GM19463 (cell line): ENCODE measurements around the gene GPX3.
A peak's percentile ranks its signal among the peaks of the same experiment; 100 is the strongest.

Experiments used
- ATAC-seq: cut with Tn5 transposase; IDR thresholded peaks from one replicate; pipeline ENCODE4 v1.9.1; 2021; ENCODE audit warnings: mild to moderate bottlenecking, moderate library complexity; ENCODE audit not compliant: unreplicated experiment

Gene GPX3, protein sequence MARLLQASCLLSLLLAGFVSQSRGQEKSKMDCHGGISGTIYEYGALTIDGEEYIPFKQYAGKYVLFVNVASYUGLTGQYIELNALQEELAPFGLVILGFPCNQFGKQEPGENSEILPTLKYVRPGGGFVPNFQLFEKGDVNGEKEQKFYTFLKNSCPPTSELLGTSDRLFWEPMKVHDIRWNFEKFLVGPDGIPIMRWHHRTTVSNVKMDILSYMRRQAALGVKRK

DNA sequence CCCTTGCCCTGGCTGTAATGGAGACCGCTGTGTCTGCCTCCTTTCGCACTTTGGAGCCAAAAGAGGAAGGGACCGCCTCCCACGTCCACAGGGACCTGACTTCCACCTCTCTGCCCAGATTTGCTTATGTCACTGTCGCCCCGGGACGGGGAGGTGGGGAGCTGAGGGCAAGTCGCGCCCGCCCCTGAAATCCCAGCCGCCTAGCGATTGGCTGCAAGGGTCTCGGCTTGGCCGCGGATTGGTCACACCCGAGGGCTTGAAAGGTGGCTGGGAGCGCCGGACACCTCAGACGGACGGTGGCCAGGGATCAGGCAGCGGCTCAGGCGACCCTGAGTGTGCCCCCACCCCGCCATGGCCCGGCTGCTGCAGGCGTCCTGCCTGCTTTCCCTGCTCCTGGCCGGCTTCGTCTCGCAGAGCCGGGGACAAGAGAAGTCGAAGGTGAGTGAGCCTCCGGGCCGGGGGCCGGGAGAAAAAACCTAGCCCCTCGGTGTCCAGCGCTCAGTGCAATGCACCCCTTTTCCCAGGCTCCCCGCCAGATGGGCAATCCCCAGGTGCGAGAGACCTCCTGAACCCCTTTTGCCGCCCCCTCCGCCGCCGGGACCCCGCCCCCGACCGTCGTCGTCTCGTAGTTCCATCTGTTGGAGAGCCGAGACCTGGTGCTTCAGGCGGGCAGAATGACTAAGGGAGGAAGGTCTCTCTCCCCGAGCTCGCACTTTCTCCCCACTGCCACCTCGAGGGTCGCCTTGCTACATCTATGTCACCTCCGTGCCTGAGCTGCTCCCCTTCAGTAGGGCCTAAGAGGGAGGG is at the start of gene GPX3:
TSS of gene GPX3 (plus strand) at position 288 of the 807 bp plus-strand sequence. CDS start at position 352, 64 bp downstream.
- peak; percentile 57 for ATAC-seq

DNA sequence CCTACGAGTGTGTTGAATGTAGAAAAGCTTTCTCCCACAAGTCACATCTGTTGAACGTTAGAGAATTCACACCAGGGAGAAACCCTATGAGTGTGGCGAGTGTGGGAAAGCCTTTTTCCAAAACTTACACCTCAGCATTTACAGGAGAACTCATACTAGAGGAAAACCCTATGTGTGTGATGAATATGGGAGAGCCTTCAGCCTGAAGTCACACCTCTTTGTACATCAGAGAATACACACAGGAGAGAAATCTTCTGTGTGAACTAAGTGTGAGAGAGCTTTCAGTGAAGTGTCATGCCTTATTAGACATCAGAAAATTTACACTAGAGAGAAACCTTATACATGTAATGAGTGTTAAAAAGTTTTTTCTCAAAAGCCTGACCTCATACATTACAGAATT is 41.8 kb upstream of the GPX3 start:
- no peak for ATAC-seq

DNA sequence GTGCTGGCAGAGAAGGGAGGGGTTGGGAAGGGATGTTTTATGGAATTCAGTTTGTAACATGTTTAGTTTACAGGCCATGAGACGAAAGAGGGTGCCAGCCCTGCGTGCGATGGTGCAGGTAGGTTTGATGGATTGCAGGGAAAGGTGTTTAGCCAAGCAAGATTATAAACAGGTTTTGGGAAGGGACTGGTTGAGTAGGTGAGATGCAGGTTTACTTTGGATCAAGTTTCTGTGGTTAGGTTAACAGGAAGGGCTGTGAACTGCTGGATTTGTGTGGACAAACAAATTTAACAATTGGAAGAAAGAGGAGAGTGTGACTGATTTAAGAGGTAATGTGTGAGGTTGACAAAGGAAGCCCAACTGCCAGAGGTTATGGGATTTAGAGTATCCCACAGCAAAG is 32.6 kb upstream of the GPX3 start:
- ATAC-seq, result no peak

DNA sequence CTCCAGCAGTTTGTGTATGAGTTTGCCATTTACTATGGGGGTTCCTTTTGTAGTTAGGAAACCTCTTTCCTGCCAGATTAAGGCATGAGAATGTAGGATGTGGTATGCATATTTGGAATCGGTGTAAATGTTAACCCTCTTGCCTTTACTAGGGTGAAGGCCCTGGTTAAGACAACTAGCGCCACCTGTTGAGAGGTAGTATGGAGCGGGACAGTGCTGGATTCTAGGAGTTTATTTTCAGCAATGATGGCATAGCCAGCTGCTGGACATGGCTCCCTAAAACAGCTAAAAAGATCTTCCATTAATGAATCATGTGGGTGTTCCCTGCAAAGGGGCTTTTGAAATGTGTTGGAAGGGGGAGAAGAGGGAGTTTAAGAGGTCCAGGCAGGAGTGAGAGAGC is 30.7 kb upstream of the GPX3 start:
- no peak for ATAC-seq

DNA sequence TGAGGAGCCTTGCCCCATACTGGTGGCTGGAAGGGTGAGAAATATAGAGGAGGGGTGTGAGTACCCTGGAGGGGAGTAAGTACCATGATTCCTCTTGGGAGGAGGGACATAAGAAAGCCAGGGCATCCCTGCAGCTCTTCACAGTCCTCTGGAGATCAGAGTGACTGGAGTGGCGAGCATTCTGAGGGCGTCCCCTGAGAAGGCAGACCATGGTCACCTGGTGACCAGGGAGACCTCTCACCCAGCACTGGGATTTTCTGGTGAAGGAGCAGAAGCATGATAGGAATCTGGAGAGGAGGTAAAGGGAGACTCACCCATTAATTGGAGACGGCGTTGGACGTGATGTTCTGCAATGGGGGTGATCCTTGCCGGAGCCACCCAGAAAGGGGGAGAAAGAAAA is 27.7 kb upstream of the GPX3 start:
- ATAC-seq, result no peak

DNA sequence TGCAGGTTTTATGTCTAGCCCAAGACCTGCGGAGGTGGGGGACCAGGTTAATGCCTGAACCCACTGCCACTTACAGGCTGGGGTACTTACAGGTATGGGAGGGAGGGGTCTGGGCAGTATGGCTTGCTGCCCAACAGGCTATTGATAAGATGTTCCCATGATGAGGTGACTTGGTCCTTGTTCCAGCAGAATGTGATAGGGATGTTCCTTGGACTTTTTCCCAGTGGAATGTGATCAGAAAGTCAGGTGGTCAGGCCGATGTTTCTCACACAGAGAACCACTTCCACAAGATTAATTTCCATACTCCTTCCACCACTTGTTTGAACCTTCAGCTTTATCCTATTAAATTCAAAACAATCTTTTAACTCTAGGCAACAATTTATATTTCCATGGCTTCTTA is 27.0 kb upstream of the GPX3 start:
- ATAC-seq, result no peak

DNA sequence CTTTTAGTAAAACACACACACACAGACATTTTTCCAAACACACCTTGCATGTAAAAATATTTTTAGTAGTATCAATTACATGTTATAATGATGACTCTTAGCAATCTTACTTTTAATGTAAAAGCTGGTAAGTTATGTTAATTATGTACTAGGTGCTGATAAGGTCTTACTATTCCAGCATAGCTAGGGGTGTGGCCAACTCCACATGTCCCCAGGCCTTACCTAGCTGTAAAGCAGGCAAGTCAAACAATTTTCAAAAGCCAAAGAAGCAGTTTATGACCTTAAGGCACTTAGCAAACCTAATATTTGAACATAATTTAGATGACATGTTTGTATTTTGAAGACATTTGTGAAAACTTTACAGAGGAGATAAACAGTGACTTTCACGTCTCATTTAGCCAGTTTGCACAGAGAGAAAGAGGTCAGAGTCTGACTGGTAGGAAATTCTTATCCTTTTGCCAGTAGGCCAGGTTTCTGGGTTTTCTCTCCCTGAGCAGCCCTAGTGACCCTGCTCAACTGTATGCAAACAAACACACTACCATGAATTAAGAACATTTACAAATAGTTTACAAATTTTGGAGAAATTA is 26.5 kb upstream of the GPX3 start:
- no peak for ATAC-seq

DNA sequence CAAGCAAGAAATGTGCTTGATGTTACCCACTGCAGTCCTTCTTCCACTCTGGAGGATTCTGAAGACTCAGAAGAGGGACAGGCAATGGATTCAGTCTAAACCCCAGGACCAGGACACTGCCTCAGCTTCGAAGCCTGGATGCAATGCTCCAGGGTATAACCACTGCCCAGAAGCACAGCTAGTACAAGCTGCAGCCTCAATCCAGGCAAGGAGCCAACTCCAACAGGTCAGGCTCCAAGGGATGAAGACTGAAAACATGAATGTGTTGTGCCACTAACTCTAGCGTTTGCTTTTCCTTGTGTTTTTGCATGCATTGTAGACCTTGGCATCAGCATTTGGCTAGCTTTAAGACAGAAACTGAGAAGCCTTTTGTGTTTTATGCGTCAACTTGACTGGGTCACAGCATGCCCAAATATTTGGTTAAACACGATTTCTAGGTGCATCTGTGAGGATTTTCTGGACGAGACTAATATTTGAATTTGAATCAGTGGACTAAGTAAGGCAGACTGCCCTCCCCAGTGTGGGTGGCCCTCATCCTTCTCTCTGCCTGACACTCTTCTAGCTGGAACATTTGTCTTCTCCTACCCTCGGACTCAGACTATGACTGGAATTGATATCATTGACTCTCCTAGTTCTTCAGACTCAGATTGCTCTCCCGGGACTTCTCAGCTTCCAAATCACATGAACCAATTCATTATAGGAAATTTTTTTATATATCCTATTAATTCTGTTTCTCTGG is 20.5 kb upstream of the GPX3 start:
- ATAC-seq, result no peak

DNA sequence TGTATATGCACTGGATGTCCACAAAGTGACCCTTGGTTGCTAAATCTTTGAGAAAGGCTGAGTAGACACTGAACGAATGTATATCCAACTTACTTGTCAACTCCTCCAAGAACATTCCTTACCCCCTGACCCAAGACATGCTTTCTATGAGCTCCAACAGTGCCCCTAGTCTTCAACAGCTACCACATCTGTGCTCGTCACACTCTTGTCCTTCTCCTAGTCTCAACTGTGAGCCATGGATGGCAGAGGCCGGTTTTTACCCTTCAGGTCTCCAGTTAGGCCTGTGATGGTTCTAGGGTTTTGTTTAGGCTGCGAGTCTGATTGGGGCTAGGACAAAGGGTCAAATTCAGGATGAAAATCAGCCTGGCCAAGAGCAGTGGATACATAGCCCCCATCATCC is 19.0 kb upstream of the GPX3 start:
- no peak for ATAC-seq

DNA sequence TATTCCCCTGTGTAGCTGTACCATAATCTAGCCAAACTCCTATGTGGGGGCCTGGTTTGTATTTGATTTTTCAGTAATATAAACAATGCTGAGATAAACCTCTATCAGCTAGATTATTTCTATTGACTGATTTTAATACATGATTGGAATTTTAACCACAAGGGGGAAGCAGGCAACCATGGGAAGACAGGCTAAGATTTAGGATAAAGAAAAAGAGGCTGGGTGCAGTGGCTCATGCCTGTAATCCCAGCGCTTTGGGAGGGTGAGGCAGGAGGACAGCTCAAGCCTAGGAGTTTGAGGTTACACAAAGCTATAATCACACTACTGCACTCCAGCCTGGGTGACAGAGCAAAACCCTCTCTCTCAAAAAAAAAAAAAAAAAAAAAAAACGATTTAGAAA is 18.1 kb upstream of the GPX3 start:
- ATAC-seq, result no peak

DNA sequence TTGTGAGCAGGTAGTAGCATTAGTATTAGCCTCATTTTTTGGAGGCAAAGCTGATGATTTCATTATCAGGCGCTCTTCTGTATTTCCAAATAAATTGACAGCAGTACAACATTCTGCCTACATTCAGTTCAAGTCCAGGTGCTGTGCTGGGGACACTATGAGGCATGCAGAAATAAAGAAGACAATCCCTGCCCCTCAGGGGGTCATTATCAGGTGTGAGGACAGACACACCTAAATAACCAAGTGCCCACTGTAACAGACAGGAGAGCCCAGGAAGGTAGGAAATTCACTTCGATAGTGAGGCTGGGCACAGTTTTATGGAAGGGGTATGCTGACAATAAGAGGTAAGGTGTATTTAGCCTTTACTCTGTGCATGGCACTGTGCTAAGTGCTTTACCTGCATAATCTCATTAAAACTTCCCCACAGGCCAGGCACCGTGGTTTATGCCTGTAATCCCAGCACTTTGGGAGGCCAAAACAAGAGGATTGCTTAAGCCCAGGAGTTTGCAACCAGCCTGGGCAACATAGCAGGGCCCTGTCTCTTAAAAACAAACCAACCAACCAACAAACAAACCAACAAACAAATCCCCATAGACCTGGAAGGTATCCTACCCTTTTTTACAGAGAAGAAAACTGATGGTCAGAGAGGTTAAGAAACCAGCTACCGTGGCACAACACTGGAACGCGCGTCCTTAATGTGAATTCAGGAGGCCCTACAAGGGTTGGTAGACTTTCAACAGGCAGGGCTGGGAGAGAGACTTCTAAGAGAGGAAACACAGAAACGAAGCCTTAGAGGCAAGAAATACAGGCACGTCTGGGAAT is 17.5 kb upstream of the GPX3 start:
- ATAC-seq, result no peak

DNA sequence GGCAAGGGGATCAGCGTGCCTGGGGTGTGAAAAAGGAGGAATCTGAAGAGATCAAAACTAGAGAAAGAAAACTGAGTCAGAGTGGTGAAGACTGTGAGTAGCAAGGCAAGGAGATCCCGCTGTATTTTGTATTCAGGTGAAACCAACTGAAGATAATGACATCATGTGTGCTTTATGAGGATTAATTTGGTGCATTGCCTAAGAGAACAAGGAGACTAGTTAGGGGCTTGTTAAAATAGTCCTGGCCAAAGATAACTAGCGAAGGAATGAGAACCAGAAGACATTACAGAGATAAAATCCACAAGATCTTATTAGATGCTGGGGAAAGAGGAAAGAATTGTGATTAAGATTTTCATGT is 16.9 kb upstream of the GPX3 start:
- no peak for ATAC-seq

DNA sequence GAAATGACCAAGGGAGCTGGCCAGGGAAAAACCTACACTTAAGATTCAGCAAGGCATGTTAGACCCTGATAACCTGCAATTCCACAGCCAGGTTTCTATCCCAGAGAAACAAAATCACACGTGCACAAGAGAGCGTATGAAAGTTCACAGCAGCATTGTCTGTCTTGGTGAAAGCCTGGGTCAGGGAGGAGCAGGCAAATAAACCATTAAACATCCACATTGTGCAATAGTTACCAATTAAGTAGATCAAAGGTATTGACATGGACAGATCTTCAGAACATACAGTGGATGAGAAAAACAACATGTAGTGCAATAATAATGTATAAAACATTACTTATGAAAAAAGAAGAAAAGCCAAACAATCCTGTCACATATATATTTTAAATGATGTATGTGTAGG is 15.9 kb upstream of the GPX3 start:
- no peak for ATAC-seq

DNA sequence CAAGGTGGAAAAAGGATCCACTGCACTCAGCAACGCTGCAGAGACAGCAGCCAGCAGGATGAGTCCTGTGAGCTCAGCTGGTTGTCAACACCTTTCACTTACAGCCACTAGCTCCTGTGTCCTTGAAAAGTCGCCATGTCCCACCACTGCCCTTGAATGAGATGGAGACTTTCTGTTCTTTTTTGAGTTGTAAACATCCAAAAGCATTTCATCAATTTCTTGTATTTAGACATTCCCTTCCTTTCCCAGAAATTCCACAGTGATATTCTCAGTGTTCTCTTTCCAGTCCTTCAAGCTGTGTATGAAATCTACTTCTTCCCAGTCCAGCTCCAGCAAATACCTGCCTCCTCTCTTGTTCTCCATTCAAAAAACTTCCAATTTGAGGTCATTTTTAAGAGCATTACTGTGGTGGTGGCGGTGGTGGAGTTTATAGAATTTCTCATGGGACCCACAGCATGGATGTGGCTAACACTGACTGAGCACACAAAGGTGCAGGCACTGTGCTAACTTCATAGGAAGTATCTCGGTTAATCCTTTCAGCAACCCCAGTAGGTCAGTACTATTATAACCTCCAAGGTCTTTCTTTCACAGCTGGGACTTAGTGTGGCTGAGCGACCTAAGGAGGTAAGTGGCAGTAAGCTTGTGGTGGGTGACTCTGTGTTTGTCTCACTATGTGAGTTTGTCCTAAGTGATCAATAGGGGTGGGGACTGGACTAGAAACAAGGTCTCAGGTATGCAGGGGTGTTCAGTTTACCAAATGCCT is 15.0 kb upstream of the GPX3 start:
- ATAC-seq, result no peak

DNA sequence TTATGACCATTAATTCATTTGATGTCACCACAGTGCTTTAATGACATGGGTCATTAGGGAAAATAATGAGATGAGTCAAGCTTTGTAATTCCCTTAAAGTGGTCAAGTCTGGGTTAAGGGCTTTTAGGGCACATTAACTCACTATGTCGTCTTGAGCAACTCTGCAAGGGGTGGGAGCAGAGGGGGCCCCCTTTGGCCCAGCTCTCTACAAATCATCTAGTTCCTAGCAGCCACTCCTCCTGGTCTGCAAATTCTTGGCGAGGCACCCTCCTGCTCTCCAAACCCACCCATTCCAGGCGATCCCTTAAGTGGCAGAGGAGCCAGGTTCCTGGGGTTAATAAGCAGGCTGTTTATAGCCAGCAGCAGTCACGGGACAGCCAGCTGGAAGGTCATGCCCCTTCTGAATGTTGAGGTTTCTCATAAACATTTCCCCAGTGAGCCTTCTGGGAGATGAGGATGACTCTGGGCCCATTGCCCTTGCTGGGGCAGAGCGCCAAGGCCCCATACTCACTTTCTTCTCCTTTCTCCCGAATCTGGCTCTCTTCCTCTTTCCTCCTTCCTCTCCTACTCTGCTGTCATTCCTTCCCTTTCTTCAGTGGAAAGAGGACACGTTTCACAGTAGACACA is 14.3 kb upstream of the GPX3 start:
- no peak for ATAC-seq

DNA sequence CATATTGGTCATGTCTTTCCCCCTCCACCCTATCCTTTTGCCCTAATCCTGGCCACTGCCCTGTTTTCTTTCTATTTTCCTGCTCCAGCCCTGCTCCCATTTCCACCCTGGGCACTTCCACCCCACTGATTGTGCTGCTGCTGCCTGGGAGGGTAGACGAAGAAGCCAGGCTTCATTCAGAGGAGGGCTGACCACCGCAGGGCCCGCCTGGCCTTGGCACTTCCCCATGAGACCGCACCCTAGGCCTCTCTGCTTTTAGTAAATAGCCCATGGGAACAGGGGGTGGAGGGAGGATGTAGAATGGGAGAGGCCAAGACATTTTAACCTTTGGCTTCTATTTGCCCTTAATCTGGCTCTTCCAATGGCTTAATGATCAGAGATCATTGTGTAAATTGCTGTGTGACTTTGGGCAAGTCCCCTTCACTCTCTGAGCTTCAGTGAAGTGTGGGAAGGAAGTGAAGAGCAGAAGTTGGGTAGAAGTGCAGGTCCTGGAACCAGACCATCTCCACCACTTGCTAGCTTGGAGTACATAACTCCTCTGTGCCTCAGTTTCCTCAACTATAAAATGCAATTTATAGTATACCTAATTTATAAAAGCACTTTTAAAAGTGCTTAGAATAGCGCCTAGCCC is 13.6 kb upstream of the GPX3 start:
- no peak for ATAC-seq

DNA sequence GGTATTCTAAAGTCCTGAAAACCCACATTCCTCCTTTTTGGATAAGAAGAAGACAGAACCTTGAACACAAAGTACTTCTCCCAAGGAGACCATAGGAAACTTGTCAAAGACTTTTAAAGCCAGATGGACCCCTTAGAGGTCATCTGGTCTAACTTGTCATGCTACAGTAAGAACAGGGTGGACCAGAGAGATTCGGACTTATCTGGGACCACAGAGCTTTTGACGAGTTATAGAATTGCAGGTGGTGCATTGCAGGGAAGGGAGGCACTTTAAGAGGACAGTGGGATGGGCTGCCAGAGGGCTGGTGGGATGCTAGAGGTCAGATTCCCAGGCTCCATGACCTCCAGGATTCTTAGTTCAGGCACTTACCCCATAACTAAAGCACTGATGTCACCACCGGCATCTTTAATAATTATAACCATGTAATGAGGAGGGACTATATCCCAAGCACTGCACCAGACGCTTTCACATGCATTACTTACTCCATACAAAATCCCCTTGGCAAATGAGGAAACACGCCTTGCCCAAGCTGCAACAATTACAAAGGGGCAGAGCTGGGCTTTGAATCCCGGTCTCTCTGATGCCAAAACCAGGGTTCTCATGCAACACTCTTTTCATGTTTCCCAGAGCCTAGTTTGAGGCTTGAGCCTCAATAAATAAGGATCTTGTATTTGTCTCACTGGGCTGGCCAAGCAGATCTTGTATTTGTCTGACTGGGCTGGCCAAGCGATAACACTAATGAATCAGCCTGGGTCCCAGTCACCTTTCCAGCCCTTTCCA is 12.8 kb upstream of the GPX3 start:
- ATAC-seq, result no peak

DNA sequence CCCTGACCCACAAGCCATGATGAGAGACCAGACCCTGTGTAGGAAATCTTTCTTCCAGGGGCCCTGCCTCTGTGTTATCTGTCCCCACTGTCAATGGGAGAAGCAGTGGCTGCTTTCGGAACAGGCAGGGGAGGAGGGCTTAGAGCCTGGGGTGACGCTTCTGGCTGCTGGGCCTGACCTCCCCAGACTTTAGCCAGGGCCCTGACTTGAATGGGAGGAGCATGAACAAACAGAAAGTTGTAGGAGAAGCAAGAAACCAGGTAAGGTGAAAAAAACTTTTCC is 12.2 kb upstream of the GPX3 start:
- ATAC-seq, result no peak

DNA sequence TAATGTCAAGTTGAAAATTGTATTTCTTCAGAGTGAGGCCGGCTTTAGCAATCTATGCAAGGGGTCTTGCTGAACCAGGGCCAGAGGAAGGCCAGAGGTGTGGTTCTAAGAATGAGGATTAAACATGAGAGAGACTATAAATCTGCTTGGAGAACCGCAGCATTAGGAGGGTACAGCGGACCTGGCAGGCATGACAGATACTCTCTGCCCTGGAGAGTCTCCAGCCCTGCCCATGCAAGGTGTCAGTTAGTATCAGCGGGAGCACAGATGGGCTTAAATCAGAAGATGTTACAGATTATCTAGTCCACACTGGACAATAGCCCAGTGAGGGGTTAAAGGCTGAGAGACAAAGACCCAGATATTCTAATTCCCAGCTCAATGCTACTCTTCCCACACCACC is 11.5 kb upstream of the GPX3 start:
- ATAC-seq, result no peak
